ENCODE data around the gene BRCA1. TPM values are rescaled to one million over a fixed set of nuclear protein-coding genes. Genes with fewer than 3 reads are reported as not detected.
"Not testable (repeated sequence)": the region's sequence is repeated elsewhere in the genome, so short reads cannot be mapped to it uniquely, and the experiment has no call there.

The BRCA1 gene
- total RNA-seq, 1 experiment from 2014 or later, result 28.4 TPM

GRCh38 chr17:43134774-43135453, 9.8 kb upstream of the BRCA1 start:
- no peak for DNase-seq (ENCODE audit: low spot score)

DNA sequence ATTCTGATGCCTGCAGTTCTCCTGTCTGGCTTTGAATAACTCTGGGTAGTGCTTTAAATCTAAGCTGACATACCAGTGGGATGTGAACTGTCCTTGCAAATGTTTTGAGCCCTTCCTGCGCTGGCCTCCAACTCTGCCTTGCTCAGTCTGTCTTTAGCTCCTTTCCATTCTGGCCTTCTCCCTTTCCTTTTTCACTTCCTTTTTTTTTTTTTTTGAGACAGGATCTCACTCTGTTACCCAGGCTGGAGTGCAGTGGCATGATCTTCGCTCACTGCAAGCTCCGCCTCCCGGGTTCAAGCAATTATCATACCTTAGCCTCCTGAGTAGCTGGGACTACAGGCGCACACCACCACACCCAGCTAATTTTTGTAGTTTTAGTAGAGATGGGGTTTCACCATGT, 8.3 kb upstream of the BRCA1 start:
- DNase-seq (ENCODE audit: low spot score), result not testable (repeated sequence)

DNA sequence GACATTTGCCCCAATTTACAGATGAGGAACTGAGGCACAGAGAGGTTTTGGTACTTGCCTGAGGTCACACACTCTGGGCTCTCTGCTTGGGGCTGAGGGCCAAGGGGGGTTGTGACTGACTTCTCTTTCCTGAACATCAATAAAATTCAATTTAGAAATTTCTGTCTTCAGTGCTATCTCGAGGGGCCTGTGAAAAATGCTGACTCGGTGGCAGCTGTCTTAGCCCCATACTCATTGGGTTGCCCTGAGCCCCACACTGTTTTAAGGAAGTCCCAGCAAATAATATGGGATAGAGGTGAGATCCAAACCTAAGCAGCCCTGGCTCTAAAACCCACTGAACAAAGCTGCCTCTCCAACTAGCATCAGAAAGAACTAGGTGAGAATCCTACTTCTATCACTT, 7.0 kb upstream of the BRCA1 start:
- DNase-seq (ENCODE audit: low spot score), result no peak

DNA sequence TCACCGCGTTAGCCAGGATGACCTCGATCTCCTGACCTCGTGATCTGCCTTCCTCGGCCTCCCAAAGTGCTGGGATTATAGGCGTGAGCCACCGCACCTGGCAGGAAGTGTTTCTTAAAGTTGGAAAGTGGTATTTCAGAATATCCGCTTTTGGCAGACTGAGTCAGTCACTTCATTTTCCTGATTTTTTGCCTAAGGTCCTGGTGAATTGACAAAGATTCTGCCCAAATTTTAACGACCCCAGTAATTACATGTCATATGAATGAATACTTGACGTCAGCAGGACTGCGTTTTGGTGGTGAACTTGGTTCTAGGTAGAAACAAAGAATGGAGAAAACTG, 4.5 kb upstream of the BRCA1 start:
- DNase-seq (ENCODE audit: low spot score), result no peak

GRCh38 chr17:43127333-43127876, 2.2 kb upstream of the BRCA1 start:
- not testable (repeated sequence) for DNase-seq (ENCODE audit: low spot score)

DNA sequence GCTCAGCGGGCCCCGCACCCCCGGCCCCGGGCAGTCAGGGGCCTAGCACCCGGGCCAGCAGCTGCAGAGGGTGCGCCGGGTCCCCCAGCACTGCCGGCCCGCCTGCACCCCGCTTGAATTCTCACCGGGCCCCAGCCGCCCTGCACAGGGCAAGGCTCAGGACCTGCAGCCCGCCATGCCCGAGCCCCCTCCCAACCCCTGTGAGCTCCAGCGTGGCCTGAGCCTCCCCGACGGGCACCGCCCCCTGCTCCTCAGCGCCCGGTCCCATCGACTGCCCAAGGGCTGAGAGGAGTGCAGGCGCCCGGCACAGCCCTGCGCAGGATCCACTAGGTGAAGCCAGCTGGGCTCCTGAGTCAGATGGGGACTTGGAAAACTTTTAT, 1.7 kb upstream of the BRCA1 start:
- no peak for DNase-seq (ENCODE audit: low spot score)

DNA sequence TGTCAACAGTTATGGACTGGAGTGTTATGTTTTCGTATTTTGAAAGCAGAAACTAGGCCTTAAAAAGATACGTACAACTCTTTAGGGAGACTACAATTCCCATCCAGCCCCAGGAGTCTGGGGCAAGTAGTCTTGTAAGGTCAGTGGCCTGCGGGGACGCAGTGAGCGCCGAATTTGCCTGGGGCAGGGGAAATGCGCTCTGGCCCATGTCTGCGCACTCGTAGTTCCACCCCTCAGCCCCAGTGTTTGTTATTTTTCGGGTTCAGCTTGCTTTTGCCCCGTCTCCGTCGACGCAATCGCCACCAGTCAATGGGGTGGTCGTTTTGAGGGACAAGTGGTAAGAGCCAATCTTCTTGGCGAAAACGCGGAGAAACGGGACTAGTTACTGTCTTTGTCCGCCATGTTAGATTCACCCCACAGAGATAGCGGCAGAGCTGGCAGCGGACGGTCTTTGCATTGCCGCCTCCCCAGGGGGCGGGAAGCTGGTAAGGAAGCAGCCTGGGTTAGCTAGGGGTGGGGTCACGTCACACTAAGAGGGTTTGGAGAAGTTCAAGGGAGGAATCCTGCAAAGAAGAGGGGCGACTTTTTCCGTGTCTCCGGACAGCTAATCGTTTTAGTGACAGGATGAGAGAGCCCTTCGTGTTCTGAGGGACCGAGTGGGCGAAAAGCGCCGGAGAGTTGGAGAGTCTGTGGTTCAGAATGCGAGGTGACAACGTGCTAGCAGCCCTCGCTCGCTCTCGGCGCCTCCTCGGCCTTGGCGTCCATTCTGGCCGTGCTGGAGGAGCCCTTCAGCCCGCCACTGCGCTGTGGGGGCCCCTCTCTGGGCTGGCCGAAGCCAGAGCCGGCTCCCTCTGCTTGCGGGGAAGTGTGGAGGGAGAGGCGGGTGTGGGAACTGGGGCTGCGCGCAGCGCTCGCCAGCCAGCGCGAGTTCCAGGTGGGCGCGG, 1.1 kb upstream of the BRCA1 start:
- DNase-seq (ENCODE audit: low spot score), result no peak

- DNase-seq (ENCODE audit: low spot score), result no peak
Observed at GRCh38 chr17:43118679-43119615, 6.2 kb downstream of the BRCA1 start.

GRCh38 chr17:43114151-43114552, 11.0 kb downstream of the BRCA1 start:
- no peak for DNase-seq (ENCODE audit: low spot score)

DNA sequence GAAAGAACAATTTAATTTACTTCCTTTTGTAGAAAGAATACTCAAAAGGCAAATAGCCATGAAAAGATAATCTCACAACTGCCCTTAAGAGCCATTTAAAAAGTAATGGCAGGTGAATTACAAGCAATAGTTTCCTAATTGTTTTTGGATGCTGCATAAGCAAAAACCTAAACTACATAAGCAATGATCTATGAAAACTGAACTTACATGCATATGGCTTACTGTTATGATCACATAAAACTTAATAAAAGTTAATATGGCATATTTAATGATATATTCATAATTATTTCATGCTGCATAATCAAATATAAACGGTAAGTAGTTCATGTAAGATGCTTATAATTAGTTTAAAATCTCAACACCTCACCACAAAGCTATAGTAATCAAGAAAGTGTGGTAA, 18.6 kb downstream of the BRCA1 start:
- DNase-seq (ENCODE audit: low spot score), result no peak

- no peak for DNase-seq (ENCODE audit: low spot score)
Observed at GRCh38 chr17:43105146-43105545, 20.0 kb downstream of the BRCA1 start.

GRCh38 chr17:43104665-43105064, 20.5 kb downstream of the BRCA1 start:
- DNase-seq (ENCODE audit: low spot score), result no peak

DNA sequence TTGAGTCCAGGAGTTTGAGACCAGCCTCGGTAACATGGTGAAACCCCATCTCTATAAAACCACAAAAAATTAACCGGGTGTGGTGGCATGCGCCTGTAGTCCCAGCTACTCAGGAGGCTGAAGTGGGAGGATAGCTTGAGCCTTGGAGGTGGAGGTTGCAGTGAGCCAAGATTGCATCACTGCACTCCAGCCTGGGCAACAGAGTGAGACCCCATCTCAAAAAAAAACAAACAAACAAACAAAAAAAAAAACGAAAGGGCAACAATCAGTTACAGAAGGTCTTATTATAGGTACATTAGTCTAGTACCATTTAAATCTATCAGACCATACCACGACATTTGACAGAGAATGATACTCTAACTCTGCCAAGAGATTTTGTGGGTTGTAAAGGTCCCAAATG, 29.8 kb downstream of the BRCA1 start:
- DNase-seq (ENCODE audit: low spot score), result not testable (repeated sequence)

GRCh38 chr17:43094129-43094835, 30.9 kb downstream of the BRCA1 start:
- DNase-seq (ENCODE audit: low spot score), result no peak

GRCh38 chr17:43092901-43093300, 32.3 kb downstream of the BRCA1 start:
- DNase-seq (ENCODE audit: low spot score), result no peak

DNA sequence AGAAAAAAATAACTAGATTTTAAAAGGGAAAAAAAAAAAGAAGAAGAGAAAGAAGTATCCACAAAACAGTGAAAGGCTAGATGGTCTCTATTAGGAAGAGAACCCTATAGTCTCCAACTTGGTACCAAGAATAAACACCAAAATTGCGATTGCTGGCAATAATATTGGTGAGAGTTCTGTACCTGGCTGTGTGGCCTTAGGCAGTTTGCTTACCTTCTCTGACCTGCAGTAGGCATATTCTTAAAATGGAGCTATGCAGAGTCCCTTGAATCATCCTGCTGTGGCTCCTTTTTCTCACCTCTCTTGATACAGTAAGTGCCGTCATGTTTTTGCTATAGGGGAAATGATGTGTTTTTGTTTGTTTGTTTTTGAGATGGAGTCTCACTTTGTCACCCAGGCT, 35.1 kb downstream of the BRCA1 start:
- DNase-seq (ENCODE audit: low spot score), result no peak

GRCh38 chr17:43085474-43085873, 39.7 kb downstream of the BRCA1 start:
- DNase-seq (ENCODE audit: low spot score), result no peak

DNA sequence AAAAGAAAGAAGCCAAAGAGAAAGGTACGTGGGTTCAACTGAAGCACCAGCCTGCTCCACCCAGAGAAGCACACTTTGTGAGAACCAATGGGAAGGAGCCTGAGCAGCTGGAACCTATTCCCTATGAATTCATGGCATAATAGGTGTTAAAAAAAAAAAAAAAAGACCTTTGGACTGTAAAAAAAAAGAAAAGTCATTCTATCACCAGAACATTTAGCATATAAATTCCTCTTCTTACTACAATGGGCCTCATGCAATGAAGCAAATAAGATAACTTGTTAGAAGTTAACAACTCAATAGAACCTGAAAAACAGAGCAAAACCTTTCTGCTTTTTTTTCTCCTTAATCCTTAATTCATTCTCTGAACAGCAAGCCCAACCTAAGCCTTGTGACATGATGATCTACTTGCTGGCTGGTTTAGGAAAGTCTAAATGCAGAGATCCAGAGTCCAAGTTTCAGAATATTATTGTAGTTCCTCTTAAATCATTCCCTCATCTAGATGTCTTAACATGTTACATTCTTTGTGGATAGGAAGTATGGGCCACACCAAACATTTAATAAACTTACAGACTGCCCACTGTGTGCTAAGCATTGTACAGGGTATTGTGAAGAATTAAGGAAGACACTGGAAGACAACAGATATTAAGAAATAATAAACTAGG, 45.4 kb downstream of the BRCA1 start:
- DNase-seq (ENCODE audit: low spot score), result no peak

DNA sequence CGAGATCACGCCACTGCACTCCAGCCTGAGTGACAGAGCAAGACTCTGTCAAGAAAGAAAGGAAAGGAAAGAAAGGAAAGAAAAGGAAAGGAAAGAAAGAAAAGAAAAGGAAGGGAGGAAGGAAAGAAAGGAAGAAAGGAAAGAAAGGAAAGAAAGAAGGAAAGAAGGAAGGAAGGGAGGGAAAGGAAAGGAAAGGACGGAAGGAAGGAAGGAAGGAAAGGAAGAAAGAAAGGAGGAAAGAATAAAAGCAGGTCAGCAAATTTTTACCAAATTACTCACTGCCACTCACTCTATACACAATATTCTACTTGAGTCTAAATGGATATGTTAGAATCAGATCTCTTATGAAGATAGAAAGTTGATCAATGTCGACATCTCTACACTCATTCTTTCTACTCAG, 50.3 kb downstream of the BRCA1 start:
- DNase-seq (ENCODE audit: low spot score), result no peak

DNA sequence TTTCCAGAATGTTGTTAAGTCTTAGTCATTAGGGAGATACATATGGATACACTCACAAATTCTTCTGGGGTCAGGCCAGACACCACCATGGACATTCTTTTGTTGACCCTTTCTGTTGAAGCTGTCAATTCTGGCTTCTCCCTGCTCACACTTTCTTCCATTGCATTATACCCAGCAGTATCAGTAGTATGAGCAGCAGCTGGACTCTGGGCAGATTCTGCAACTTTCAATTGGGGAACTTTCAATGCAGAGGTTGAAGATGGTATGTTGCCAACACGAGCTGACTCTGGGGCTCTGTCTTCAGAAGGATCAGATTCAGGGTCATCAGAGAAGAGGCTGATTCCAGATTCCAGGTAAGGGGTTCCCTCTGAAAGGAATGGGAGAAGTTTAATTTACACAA, 54.3 kb downstream of the BRCA1 start:
- no peak for DNase-seq (ENCODE audit: low spot score)

DNA sequence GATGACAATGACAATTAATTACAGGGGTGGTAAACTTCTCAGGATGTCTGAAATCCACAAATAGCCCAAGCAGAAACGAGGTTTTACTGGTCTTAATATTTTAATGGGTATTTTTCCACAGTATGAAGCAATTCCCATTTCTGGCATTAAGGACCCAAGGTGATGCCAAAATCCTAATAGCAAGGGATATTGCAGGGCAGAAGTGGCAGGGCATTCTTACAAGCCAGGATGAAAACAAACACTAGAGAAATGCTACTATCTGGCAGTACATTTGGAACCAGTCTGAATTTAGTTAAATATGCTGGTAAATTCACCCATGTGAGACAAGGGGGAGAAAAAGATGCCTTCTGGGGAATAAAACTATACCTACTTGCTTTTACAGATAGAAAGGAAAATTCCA, 54.9 kb downstream of the BRCA1 start:
- DNase-seq (ENCODE audit: low spot score), result no peak
